Ectodermal cell (in vitro differentiated cells): ENCODE results near the gene TTC38.
"Not testable (repeated sequence)": the region's sequence is repeated elsewhere in the genome, so short reads cannot be mapped to it uniquely, and the experiment has no call there.

Experiments used
- H3K27ac ChIP-seq: 2 replicates; pipeline ENCODE4 v1.7.0; 2013; ENCODE audit warnings: mild to moderate bottlenecking, low read depth, low read length; ENCODE audit not compliant: insufficient read depth, poor library complexity, severe bottlenecking
- H3K27me3 ChIP-seq: 2 replicates; pipeline ENCODE4 v1.7.0; 2013; ENCODE audit warnings: mild to moderate bottlenecking, low read length; ENCODE audit not compliant: insufficient read depth, control insufficient read depth, poor library complexity, severe bottlenecking
- H3K36me3 ChIP-seq: one replicate; pipeline ENCODE4 v1.7.0; 2013; ENCODE audit warnings: low read length; ENCODE audit not compliant: control insufficient read depth, insufficient read depth
- H3K4me1 ChIP-seq: one replicate; pipeline ENCODE4 v1.7.0; 2013; ENCODE audit warnings: low read length; ENCODE audit not compliant: control insufficient read depth, insufficient read depth
- H3K4me3 ChIP-seq: 2 replicates; pipeline ENCODE4 v1.7.0; 2013; ENCODE audit warnings: low read depth, low read length, control low read depth; ENCODE audit not compliant: insufficient read depth
- H3K9me3 ChIP-seq: 2 replicates; pipeline ENCODE4 v1.7.0; 2013; ENCODE audit warnings: mild to moderate bottlenecking, low read length, moderate library complexity; ENCODE audit not compliant: control insufficient read depth
- WGBS, 2 experiments: methylation state at CpG; one replicate each; pipeline ENCODE4 v1.1.7; 2013; ENCODE audit warnings: missing lambda C conversion rate in 2 of 2; 5-methylcytosine and 5-hydroxymethylcytosine counted together

TTC38 gene

GRCh38 chr22:46312848-46313247, 45.0 kb downstream of the TTC38 start:
- H3K27me3 ChIP-seq, H3K4me1 ChIP-seq, H3K4me3 ChIP-seq, H3K27ac ChIP-seq, H3K9me3 ChIP-seq: not testable (repeated sequence)
- WGBS, 2 experiments = 89 to 100% methylated on average over 2 of the region's 2 CpGs
- peaks cover 39% of the 10 kb centered on the region for H3K36me3 ChIP-seq

GRCh38 chr22:46315976-46316375, 48.2 kb downstream of the TTC38 start:
- Histone ChIP-seq H3K4me1 (no peaks in the 10 kb centered on the region), H3K9me3 (no peaks in the 10 kb centered on the region), H3K27ac (no peak overlapping the region), H3K4me3 (no peak overlapping the region), H3K36me3 (peaks cover 36% of the 10 kb centered on the region), H3K27me3 (no peaks in the 10 kb centered on the region)
- WGBS, 2 experiments = 89 to 93% methylated on average over 11 to 12 of the region's 12 CpGs

- 89% methylated on average over 20 of the region's 20 CpGs for WGBS, 2 experiments
- Histone ChIP-seq H3K9me3 (no peaks in the 10 kb centered on the region), H3K4me3 (no peak overlapping the region), H3K27me3 (no peaks in the 10 kb centered on the region), H3K4me1 (no peaks in the 10 kb centered on the region), H3K27ac (no peak overlapping the region), H3K36me3 (peaks cover 36% of the 10 kb centered on the region)
Measured at GRCh38 chr22:46317646-46318045, 49.8 kb downstream of the TTC38 start.

- H3K27me3 ChIP-seq = no peaks in the 10 kb centered on the region
- 93% methylated on average over 15 of the region's 15 CpGs for WGBS, 2 experiments
- H3K4me1 ChIP-seq = no peaks in the 10 kb centered on the region
- no peak overlapping the region for H3K4me3 ChIP-seq
- H3K27ac ChIP-seq = no peak overlapping the region
- H3K36me3 ChIP-seq = peaks cover 36% of the 10 kb centered on the region
- H3K9me3 ChIP-seq = no peaks in the 10 kb centered on the region
Measured at GRCh38 chr22:46318576-46318975, 50.8 kb downstream of the TTC38 start.

GRCh38 chr22:46319319-46319718, 51.5 kb downstream of the TTC38 start:
- no peaks in the 10 kb centered on the region for H3K27me3 ChIP-seq
- H3K9me3 ChIP-seq = no peaks in the 10 kb centered on the region
- H3K36me3 ChIP-seq = peaks cover 42% of the 10 kb centered on the region
- 94 to 97% methylated on average over 10 of the region's 10 CpGs for WGBS, 2 experiments
- no peak overlapping the region for H3K27ac ChIP-seq
- no peak overlapping the region for H3K4me3 ChIP-seq
- H3K4me1 ChIP-seq = no peaks in the 10 kb centered on the region

GRCh38 chr22:46320166-46320710, 52.4 kb downstream of the TTC38 start:
- H3K9me3 ChIP-seq = no peaks in the 10 kb centered on the region
- H3K4me1 ChIP-seq = no peaks in the 10 kb centered on the region
- 94 to 97% methylated on average over 14 of the region's 14 CpGs for WGBS, 2 experiments
- no peak overlapping the region for H3K27ac ChIP-seq
- no peaks in the 10 kb centered on the region for H3K27me3 ChIP-seq
- peaks cover 42% of the 10 kb centered on the region for H3K36me3 ChIP-seq
- no peak overlapping the region for H3K4me3 ChIP-seq

GRCh38 chr22:46320716-46321386, 53.0 kb downstream of the TTC38 start:
- no peaks in the 10 kb centered on the region for H3K9me3 ChIP-seq
- 95 to 96% methylated on average over 20 of the region's 20 CpGs for WGBS, 2 experiments
- no peaks in the 10 kb centered on the region for H3K4me1 ChIP-seq
- H3K4me3 ChIP-seq = no peak overlapping the region
- no peak overlapping the region for H3K27ac ChIP-seq
- H3K27me3 ChIP-seq = no peaks in the 10 kb centered on the region
- H3K36me3 ChIP-seq = peaks cover 41% of the 10 kb centered on the region

- 96 to 97% methylated on average over 15 of the region's 15 CpGs for WGBS, 2 experiments
- H3K4me3 ChIP-seq = no peak overlapping the region
- no peaks in the 10 kb centered on the region for H3K27me3 ChIP-seq
- no peaks in the 10 kb centered on the region for H3K4me1 ChIP-seq
- peaks cover 37% of the 10 kb centered on the region for H3K36me3 ChIP-seq
- H3K9me3 ChIP-seq = no peaks in the 10 kb centered on the region
- no peak overlapping the region for H3K27ac ChIP-seq
Measured at GRCh38 chr22:46322711-46323110, 54.9 kb downstream of the TTC38 start.

- Histone ChIP-seq H3K36me3 (peaks cover 36% of the 10 kb centered on the region), H3K4me3 (no peak overlapping the region), H3K27ac (no peak overlapping the region), H3K9me3 (no peaks in the 10 kb centered on the region), H3K27me3 (no peaks in the 10 kb centered on the region), H3K4me1 (no peaks in the 10 kb centered on the region)
- WGBS, 2 experiments = 97% methylated on average over 19 of the region's 19 CpGs
Measured at GRCh38 chr22:46323162-46323561, 55.4 kb downstream of the TTC38 start.

GRCh38 chr22:46326066-46326680, 58.4 kb downstream of the TTC38 start:
- 92 to 93% methylated on average over 23 of the region's 23 CpGs for WGBS, 2 experiments
- H3K4me1 ChIP-seq = no peaks in the 10 kb centered on the region

More at GRCh38 chr22:46326066-46326680, 58.4 kb downstream of the TTC38 start:
- Histone ChIP-seq H3K27ac (no peak overlapping the region), H3K27me3 (no peaks in the 10 kb centered on the region), H3K4me3 (no peak overlapping the region), H3K36me3 (peaks cover 40% of the 10 kb centered on the region), H3K9me3 (no peaks in the 10 kb centered on the region)
